SK-N-SH treated with all-trans-retinoic acid at 6 μM for 48 hours (cell line): Measurements from ENCODE around the gene ERO1A.

Experiments
- ARNTL ChIP-seq: fragments of 450-650 bp; formaldehyde crosslinking; IDR thresholded peaks from 2 replicates; pipeline ENCODE4 v1.5.0; 2020; ENCODE audit warnings: low read depth, mild to moderate bottlenecking, moderate library complexity, borderline replicate concordance
- ESRRG ChIP-seq: fragments of 250-450 bp; sonication (Bioruptor Pico); IDR thresholded peaks from 2 replicates; pipeline ENCODE4 v1.6.1; 2021; ENCODE audit warnings: mild to moderate bottlenecking
- OSR1 ChIP-seq: fragments of 250-450 bp; sonication (Bioruptor Pico); IDR thresholded peaks from 2 replicates; pipeline ENCODE4 v1.8.0; 2022; ENCODE audit warnings: moderate library complexity, mild to moderate bottlenecking, inconsistent platforms
- RARB ChIP-seq: fragments of 250-450 bp; sonication (Bioruptor Pico); IDR thresholded peaks from 2 replicates; pipeline ENCODE4 v1.8.0; 2021; ENCODE audit warnings: mild to moderate bottlenecking, moderate library complexity
- ZFP30 ChIP-seq: fragments of 450-650 bp; formaldehyde crosslinking; IDR thresholded peaks from 2 replicates; pipeline ENCODE4 v1.5.0; 2022; ENCODE audit warnings: mild to moderate bottlenecking, moderate library complexity

- TF ChIP-seq ARNTL (no peak), RARB (CRISPR knock-in tag) (no peak), OSR1 (CRISPR knock-in tag) (no peak), ZFP30 (CRISPR knock-in tag) (no peak), ESRRG (no peak)
Measured at GRCh38 chr14:52724360-52724644, 28.9 kb upstream of the ERO1A start.
